Endothelial cell of umbilical vein (primary cell): Measurements from ENCODE around the gene RUNDC3A.

Experiments
- CTCF ChIP-seq, 2 donors: IDR thresholded peaks; 1 replicate in 1 of 2; 2 replicates in 1 of 2; pipeline ENCODE4 v1.5.1; 2011; ENCODE audit warnings: low read length in 2 of 2, mild to moderate bottlenecking in 2 of 2, moderate library complexity in 2 of 2, control low read depth in 1 of 2, inconsistent platforms in 1 of 2, low read depth in 1 of 2; ENCODE audit not compliant: insufficient read depth in 1 of 2; ENCODE audit errors: extremely low read depth in 1 of 2
- EZH2 ChIP-seq: IDR thresholded peaks from 2 replicates; pipeline ENCODE4 v1.6.1; 2012; ENCODE audit warnings: borderline replicate concordance, low read depth, mild to moderate bottlenecking, moderate library complexity, low read length, inconsistent platforms; ENCODE audit not compliant: severe bottlenecking
- POLR2A ChIP-seq: IDR thresholded peaks from 2 replicates; pipeline ENCODE4 v1.6.1; 2012; ENCODE audit warnings: low read depth, mild to moderate bottlenecking, control low read depth, low read length

GRCh38 chr17:44284024-44284400, 24.4 kb upstream of the RUNDC3A start:
- no peak for TF ChIP-seq POLR2A
- TF ChIP-seq CTCF (IDR thresholded peaks at IDR 0.05; ENCODE audit: extremely low read depth in 1 of 2, insufficient read depth in 1 of 2, low read depth in 1 of 2, low read length in 2 of 2), result no peak
- no peak for TF ChIP-seq EZH2
